K562 (cell line): ENCODE results near the gene LIMS1. TPM values are rescaled to one million over a fixed set of nuclear protein-coding genes. Genes with fewer than 3 reads are reported as not detected.

Source experiments
- HMGN3 ChIP-seq: IDR thresholded peaks from 2 replicates; pipeline ENCODE4 v1.6.1; 2011; ENCODE audit warnings: borderline replicate concordance, low read depth, mild to moderate bottlenecking, mixed read lengths, low read length; ENCODE audit not compliant: insufficient read length; ENCODE audit errors: extremely low read depth
- MGA ChIP-seq: fragments of 450-650 bp; IDR thresholded peaks from 2 replicates; pipeline ENCODE4 v1.6.1; 2016; ENCODE audit warnings: mild to moderate bottlenecking, moderate library complexity
- NFRKB ChIP-seq: fragments of 450-650 bp; IDR thresholded peaks from 2 replicates; pipeline ENCODE4 v1.6.1; 2016; ENCODE audit warnings: low read depth
- RAD21 ChIP-seq, 2 experiments: fragments of 250-450 bp in 1 of 2; fragments of 450-650 bp in 1 of 2; sonication (Bioruptor Pico) in 1 of 2; formaldehyde crosslinking in 1 of 2; IDR thresholded peaks in 1 of 2; conservative IDR thresholded peaks in 1 of 2; 2 replicates each; pipeline versions ENCODE4 v1.4.0 to v1.8.0; 2020 to 2022; ENCODE audit warnings: mild to moderate bottlenecking in 2 of 2, moderate library complexity in 1 of 2
- TAF1 ChIP-seq: IDR thresholded peaks from 2 replicates; pipeline ENCODE4 v1.6.1; 2011; ENCODE audit warnings: mild to moderate bottlenecking, low read length, moderate library complexity; ENCODE audit not compliant: insufficient read depth, control insufficient read depth, severe bottlenecking; ENCODE audit errors: extremely low read depth
- ZBTB12 ChIP-seq: fragments of 250-450 bp; sonication (Bioruptor Pico); IDR thresholded peaks from 2 replicates; pipeline ENCODE4 v1.4.0; 2020
- ZBTB17 ChIP-seq: fragments of 450-650 bp; formaldehyde crosslinking; IDR thresholded peaks from 2 replicates; pipeline ENCODE4 v1.4.0; 2020; ENCODE audit warnings: mild to moderate bottlenecking
- ZNF639 ChIP-seq, 2 experiments: fragments of 200-800 bp in 1 of 2; sonication (Bioruptor generic) in 1 of 2; sonication (generic) in 1 of 2; formaldehyde crosslinking in 1 of 2; IDR thresholded peaks in 1 of 2; conservative IDR thresholded peaks in 1 of 2; 2 replicates each; pipeline versions ENCODE4 v1.5.0 to v1.6.1; 2016 to 2020; ENCODE audit warnings: missing compliant biosample characterization in 1 of 2, missing genetic modification characterization in 1 of 2, missing genetic modification reagents in 1 of 2
- polyA plus RNA-seq, 8 experiments: library from polyadenylated mRNA; depleted of rRNA in 4 of 8; stranded (reverse) in 5 of 8; unstranded in 3 of 8; fragments of >200 nt; fragmentation: Nextera tagmentation in 2 of 8; fragmentation: Illumina TruSeq in 1 of 8; extraction: Ambion mirVana in 2 of 8; extraction: Trizol in 1 of 8; gene quantifications; 2 replicates each; pipeline versions ENCODE4 v1.2.1 to v1.2.3, GENCODE V29; 2011 to 2014; ENCODE audit warnings: inconsistent platforms in 1 of 8, missing spikeins in 1 of 8
- total RNA-seq, 7 experiments: library from RNA; depleted of rRNA in 6 of 7; stranded (reverse); fragments of >200 nt in 6 of 7; fragmentation: Illumina TruSeq in 2 of 7; extraction: Trizol in 2 of 7; gene quantifications; 2 replicates each; pipeline versions ENCODE4 v1.2.1 to v1.2.3, GENCODE V29; 2011 to 2021; ENCODE audit warnings: low replicate concordance in 1 of 7

The LIMS1 gene
- total and polyA plus RNA-seq, 9 of the 15 experiments (the other 6 are each of a cell fraction or from before 2014, with no cell fraction given): 52.8 to 134 (median 81.0) TPM

GRCh38 chr2:108621087-108621559 is 86.9 kb downstream of the LIMS1 start (continued):
- no peak for TF ChIP-seq MGA
- TF ChIP-seq NFRKB: no peak
- TF ChIP-seq HMGN3: no peak
- no peak for TF ChIP-seq RAD21 (CRISPR knock-in tag; conservative IDR thresholded peaks at IDR 0.05 in 1 of 2, IDR thresholded peaks at IDR 0.05 in 1 of 2)
- TF ChIP-seq TAF1: no peak
- no peak for TF ChIP-seq ZBTB17 (CRISPR knock-in tag)
- TF ChIP-seq ZNF639 (CRISPR knock-in tag; conservative IDR thresholded peaks at IDR 0.05 in 1 of 2, IDR thresholded peaks at IDR 0.05 in 1 of 2): no peak
- TF ChIP-seq ZBTB12 (CRISPR knock-in tag): no peak
